A549 (cell line): Measurements from ENCODE around the gene CELF1.

ENCODE experiments used
- HDAC2 ChIP-seq: fragments of 200-600 bp; sonication (generic); IDR thresholded peaks from 2 replicates; pipeline ENCODE4 v1.6.1; 2016
- JUNB ChIP-seq: fragments of >200 bp; sonication (Bioruptor Twin); formaldehyde crosslinking; IDR thresholded peaks from 2 replicates; pipeline ENCODE4 v1.6.1; 2016
- MAX ChIP-seq: IDR thresholded peaks from 2 replicates; pipeline ENCODE4 v1.6.1; 2012
- TF ChIP-seq, protein P1 (sequence below): fragments of >200 bp; sonication (Bioruptor Twin); formaldehyde crosslinking; IDR thresholded peaks from 3 replicates; pipeline ENCODE4 v1.5.1; 2016

- TF ChIP-seq, protein P1, sequence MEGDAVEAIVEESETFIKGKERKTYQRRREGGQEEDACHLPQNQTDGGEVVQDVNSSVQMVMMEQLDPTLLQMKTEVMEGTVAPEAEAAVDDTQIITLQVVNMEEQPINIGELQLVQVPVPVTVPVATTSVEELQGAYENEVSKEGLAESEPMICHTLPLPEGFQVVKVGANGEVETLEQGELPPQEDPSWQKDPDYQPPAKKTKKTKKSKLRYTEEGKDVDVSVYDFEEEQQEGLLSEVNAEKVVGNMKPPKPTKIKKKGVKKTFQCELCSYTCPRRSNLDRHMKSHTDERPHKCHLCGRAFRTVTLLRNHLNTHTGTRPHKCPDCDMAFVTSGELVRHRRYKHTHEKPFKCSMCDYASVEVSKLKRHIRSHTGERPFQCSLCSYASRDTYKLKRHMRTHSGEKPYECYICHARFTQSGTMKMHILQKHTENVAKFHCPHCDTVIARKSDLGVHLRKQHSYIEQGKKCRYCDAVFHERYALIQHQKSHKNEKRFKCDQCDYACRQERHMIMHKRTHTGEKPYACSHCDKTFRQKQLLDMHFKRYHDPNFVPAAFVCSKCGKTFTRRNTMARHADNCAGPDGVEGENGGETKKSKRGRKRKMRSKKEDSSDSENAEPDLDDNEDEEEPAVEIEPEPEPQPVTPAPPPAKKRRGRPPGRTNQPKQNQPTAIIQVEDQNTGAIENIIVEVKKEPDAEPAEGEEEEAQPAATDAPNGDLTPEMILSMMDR = no peak
- TF ChIP-seq HDAC2 (no peak), MAX (no peak), JUNB (no peak)
These were observed 41.0 kb downstream of the CELF1 start for GRCh38 chr11:47511917-47512316.
